SK-N-SH treated with all-trans-retinoic acid at 6 μM for 48 hours (cell line): ENCODE measurements around the gene TTBK2.

ENCODE experiments used
- ARNTL ChIP-seq: fragments of 450-650 bp; formaldehyde crosslinking; IDR thresholded peaks from 2 replicates; pipeline ENCODE4 v1.5.0; 2020; ENCODE audit warnings: low read depth, mild to moderate bottlenecking, moderate library complexity, borderline replicate concordance
- BACH2 ChIP-seq: fragments of 250-450 bp; sonication (Bioruptor Pico); IDR thresholded peaks from 2 replicates; pipeline ENCODE4 v1.9.0; 2021; ENCODE audit warnings: mild to moderate bottlenecking, borderline replicate concordance
- PPARA ChIP-seq: fragments of 250-450 bp; sonication (Bioruptor Pico); IDR thresholded peaks from 2 replicates; pipeline ENCODE4 v1.5.0; 2020; ENCODE audit warnings: mild to moderate bottlenecking, borderline replicate concordance
- RARB ChIP-seq: fragments of 250-450 bp; sonication (Bioruptor Pico); IDR thresholded peaks from 2 replicates; pipeline ENCODE4 v1.8.0; 2021; ENCODE audit warnings: mild to moderate bottlenecking, moderate library complexity
- SNAI2 ChIP-seq: fragments of 250-450 bp; sonication (Bioruptor Pico); IDR thresholded peaks from 2 replicates; pipeline ENCODE4 v1.5.0; 2020; ENCODE audit warnings: mild to moderate bottlenecking, moderate library complexity
- ZC3H10 ChIP-seq: fragments of 250-450 bp; sonication (Bioruptor Pico); IDR thresholded peaks from 2 replicates; pipeline ENCODE4 v1.5.1; 2021; ENCODE audit warnings: mild to moderate bottlenecking, moderate library complexity
- ZFP3 ChIP-seq: fragments of 250-450 bp; sonication (Bioruptor Pico); IDR thresholded peaks from 2 replicates; pipeline ENCODE4 v1.5.0; 2020; ENCODE audit warnings: mild to moderate bottlenecking, moderate library complexity
- ZFP30 ChIP-seq: fragments of 450-650 bp; formaldehyde crosslinking; IDR thresholded peaks from 2 replicates; pipeline ENCODE4 v1.5.0; 2022; ENCODE audit warnings: mild to moderate bottlenecking, moderate library complexity
- ZNF565 ChIP-seq: fragments of 450-650 bp; formaldehyde crosslinking; conservative IDR thresholded peaks from 2 replicates; pipeline ENCODE4 v1.5.0; 2020; ENCODE audit warnings: low read depth, mild to moderate bottlenecking, moderate library complexity
- TF ChIP-seq, protein P1 (sequence below): fragments of 250-450 bp; sonication (Bioruptor Pico); IDR thresholded peaks from 2 replicates; pipeline ENCODE4 v1.5.0; 2020; ENCODE audit warnings: mild to moderate bottlenecking, moderate library complexity
- TF ChIP-seq, protein P2 (sequence below): fragments of 250-450 bp; sonication (Bioruptor Pico); IDR thresholded peaks from 2 replicates; pipeline ENCODE4 v1.8.0; 2020; ENCODE audit warnings: mild to moderate bottlenecking, moderate library complexity, borderline replicate concordance
- TF ChIP-seq, protein P3 (sequence below): fragments of 250-450 bp; sonication (Bioruptor Pico); IDR thresholded peaks from 2 replicates; pipeline ENCODE4 v1.5.1; 2021; ENCODE audit warnings: mild to moderate bottlenecking, moderate library complexity

DNA sequence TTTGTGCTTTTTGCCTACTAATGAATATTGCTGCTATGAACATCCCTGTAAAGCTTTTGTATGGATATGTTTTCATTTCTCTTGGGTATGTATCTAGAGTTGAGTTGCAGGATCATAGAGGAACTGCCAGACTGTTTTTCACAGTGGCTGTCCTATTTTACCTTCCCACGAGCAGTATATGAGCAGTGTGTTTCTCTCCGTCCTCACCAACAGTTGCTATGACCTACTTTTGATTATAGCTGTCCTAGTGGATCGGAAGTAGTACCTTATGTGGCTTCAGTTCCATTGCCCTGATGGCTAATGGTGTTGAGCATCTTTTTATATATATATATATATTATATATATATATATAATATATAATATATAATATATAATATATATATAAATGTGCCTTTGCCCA lies 208.8 kb downstream of the TTBK2 start:
- TF ChIP-seq ZC3H10 (no peak), ZFP3 (CRISPR knock-in tag) (no peak), RARB (CRISPR knock-in tag) (no peak), ZFP30 (no peak), PPARA (CRISPR knock-in tag) (no peak), SNAI2 (no peak), BACH2 (CRISPR knock-in tag) (no peak), ARNTL (CRISPR knock-in tag) (no peak), ZNF565 (CRISPR knock-in tag) (no peak)
- TF ChIP-seq, protein P1, sequence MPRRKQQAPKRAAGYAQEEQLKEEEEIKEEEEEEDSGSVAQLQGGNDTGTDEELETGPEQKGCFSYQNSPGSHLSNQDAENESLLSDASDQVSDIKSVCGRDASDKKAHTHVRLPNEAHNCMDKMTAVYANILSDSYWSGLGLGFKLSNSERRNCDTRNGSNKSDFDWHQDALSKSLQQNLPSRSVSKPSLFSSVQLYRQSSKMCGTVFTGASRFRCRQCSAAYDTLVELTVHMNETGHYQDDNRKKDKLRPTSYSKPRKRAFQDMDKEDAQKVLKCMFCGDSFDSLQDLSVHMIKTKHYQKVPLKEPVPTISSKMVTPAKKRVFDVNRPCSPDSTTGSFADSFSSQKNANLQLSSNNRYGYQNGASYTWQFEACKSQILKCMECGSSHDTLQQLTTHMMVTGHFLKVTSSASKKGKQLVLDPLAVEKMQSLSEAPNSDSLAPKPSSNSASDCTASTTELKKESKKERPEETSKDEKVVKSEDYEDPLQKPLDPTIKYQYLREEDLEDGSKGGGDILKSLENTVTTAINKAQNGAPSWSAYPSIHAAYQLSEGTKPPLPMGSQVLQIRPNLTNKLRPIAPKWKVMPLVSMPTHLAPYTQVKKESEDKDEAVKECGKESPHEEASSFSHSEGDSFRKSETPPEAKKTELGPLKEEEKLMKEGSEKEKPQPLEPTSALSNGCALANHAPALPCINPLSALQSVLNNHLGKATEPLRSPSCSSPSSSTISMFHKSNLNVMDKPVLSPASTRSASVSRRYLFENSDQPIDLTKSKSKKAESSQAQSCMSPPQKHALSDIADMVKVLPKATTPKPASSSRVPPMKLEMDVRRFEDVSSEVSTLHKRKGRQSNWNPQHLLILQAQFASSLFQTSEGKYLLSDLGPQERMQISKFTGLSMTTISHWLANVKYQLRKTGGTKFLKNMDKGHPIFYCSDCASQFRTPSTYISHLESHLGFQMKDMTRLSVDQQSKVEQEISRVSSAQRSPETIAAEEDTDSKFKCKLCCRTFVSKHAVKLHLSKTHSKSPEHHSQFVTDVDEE = no peak
- TF ChIP-seq, protein P2, sequence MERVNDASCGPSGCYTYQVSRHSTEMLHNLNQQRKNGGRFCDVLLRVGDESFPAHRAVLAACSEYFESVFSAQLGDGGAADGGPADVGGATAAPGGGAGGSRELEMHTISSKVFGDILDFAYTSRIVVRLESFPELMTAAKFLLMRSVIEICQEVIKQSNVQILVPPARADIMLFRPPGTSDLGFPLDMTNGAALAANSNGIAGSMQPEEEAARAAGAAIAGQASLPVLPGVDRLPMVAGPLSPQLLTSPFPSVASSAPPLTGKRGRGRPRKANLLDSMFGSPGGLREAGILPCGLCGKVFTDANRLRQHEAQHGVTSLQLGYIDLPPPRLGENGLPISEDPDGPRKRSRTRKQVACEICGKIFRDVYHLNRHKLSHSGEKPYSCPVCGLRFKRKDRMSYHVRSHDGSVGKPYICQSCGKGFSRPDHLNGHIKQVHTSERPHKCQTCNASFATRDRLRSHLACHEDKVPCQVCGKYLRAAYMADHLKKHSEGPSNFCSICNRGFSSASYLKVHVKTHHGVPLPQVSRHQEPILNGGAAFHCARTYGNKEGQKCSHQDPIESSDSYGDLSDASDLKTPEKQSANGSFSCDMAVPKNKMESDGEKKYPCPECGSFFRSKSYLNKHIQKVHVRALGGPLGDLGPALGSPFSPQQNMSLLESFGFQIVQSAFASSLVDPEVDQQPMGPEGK (CRISPR knock-in tag) = no peak
- TF ChIP-seq, protein P3, sequence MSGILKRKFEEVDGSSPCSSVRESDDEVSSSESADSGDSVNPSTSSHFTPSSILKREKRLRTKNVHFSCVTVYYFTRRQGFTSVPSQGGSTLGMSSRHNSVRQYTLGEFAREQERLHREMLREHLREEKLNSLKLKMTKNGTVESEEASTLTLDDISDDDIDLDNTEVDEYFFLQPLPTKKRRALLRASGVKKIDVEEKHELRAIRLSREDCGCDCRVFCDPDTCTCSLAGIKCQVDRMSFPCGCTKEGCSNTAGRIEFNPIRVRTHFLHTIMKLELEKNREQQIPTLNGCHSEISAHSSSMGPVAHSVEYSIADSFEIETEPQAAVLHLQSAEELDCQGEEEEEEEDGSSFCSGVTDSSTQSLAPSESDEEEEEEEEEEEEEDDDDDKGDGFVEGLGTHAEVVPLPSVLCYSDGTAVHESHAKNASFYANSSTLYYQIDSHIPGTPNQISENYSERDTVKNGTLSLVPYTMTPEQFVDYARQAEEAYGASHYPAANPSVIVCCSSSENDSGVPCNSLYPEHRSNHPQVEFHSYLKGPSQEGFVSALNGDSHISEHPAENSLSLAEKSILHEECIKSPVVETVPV (CRISPR knock-in tag) = no peak
